Measurements from ENCODE around the gene AGAP3. TPM values are rescaled to one million over a fixed set of nuclear protein-coding genes. Genes with fewer than 3 reads are reported as not detected.
A peak's percentile ranks its signal among the peaks of the same experiment; 100 is the strongest.

The AGAP3 gene
- total and polyA plus RNA-seq, 2 experiments from 2014 or later = 10.3 to 43.3 TPM

GRCh38 chr7:151113344-151114150 lies 27.3 kb downstream of the AGAP3 start:
- Histone ChIP-seq H3K4me3 (no peak overlapping the region), H2AFZ (no peak overlapping the region), H3K4me2 (ENCODE audit: unreplicated experiment) (no peak overlapping the region), H3K27ac (peak overlapping the region; percentile 35), H3K36me3 (ENCODE audit: low read depth) (no peaks in the 10 kb centered on the region), H3K79me2 (ENCODE audit: insufficient read depth) (peaks cover 75% of the 10 kb centered on the region), H3K9ac (0 out of 2 replicates have a peak overlapping the region, but pooled peaks have one; percentile 7), H3K9me3 (ENCODE audit: low read depth) (no peaks in the 10 kb centered on the region), H3K9me2 (ENCODE audit: insufficient read depth) (no peaks in the 10 kb centered on the region), H3K27me3 (replicated peaks; ENCODE audit: insufficient read depth) (no peaks in the 10 kb centered on the region), H3K4me1 (ENCODE audit: insufficient read depth) (peaks cover 15% of the 10 kb centered on the region), H4K20me1 (ENCODE audit: insufficient read depth) (no peaks in the 10 kb centered on the region), H3F3A (ENCODE audit: insufficient read depth) (peaks cover 17% of the 10 kb centered on the region)
- TF ChIP-seq EZH2phosphoT487 (IDR thresholded peaks at IDR 0.05; ENCODE audit: insufficient read depth, low read depth) (no peak), EZH2 (IDR thresholded peaks at IDR 0.05; ENCODE audit: insufficient read depth, poor library complexity, severe bottlenecking) (no peak)
- 61 to 71% methylated on average over 11 to 13 of the region's 13 CpGs for WGBS, 2 experiments (ENCODE audit: low coverage in 1 of 2, low lambda C conversion rate in 2 of 2, missing lambda C conversion rate in 2 of 2)
- in situ Hi-C loops (cut with MboI) = no loop called here
- peak; percentile 51 for DNase-seq

GRCh38 chr7:151114151-151115090 lies 28.1 kb downstream of the AGAP3 start:
- Histone ChIP-seq H3K9me3 (ENCODE audit: low read depth) (no peaks in the 10 kb centered on the region), H3K27me3 (replicated peaks; ENCODE audit: insufficient read depth) (no peaks in the 10 kb centered on the region), H4K20me1 (ENCODE audit: insufficient read depth) (no peaks in the 10 kb centered on the region), H3K9me2 (ENCODE audit: insufficient read depth) (no peaks in the 10 kb centered on the region), H3K36me3 (ENCODE audit: low read depth) (no peaks in the 10 kb centered on the region; the same call in 1 of the 2 replicates), H2AFZ (no peak overlapping the region), H3K4me1 (ENCODE audit: insufficient read depth) (peaks cover 15% of the 10 kb centered on the region), H3F3A (ENCODE audit: insufficient read depth) (peaks cover 17% of the 10 kb centered on the region), H3K4me2 (ENCODE audit: unreplicated experiment) (no peak overlapping the region), H3K4me3 (no peak overlapping the region), H3K9ac (0 out of 2 replicates have a peak overlapping the region, but pooled peaks have one; percentile 7), H3K79me2 (ENCODE audit: insufficient read depth) (peaks cover 66% of the 10 kb centered on the region), H3K27ac (peak overlapping the region; percentile 35)
- peak; percentile 63 for DNase-seq
- TF ChIP-seq EZH2phosphoT487 (IDR thresholded peaks at IDR 0.05; ENCODE audit: insufficient read depth, low read depth) = no peak
- no peak for TF ChIP-seq EZH2 (IDR thresholded peaks at IDR 0.05; ENCODE audit: insufficient read depth, poor library complexity, severe bottlenecking)
- 45 to 53% methylated on average over 46 to 72 of the region's 101 CpGs for WGBS, 2 experiments (ENCODE audit: low coverage in 1 of 2, low lambda C conversion rate in 2 of 2, missing lambda C conversion rate in 2 of 2)
- in situ Hi-C loops (cut with MboI) = no loop called here

GRCh38 chr7:151115121-151115835 lies 29.0 kb downstream of the AGAP3 start:
- Histone ChIP-seq H3K79me2 (ENCODE audit: insufficient read depth) (peaks cover 58% of the 10 kb centered on the region), H2AFZ (no peak overlapping the region), H3K4me1 (ENCODE audit: insufficient read depth) (peaks cover 13% of the 10 kb centered on the region), H3K9ac (no peak overlapping the region), H3K36me3 (ENCODE audit: low read depth) (no peaks in the 10 kb centered on the region; the same call in 1 of the 2 replicates), H3K9me3 (ENCODE audit: low read depth) (no peaks in the 10 kb centered on the region), H3K4me2 (ENCODE audit: unreplicated experiment) (no peak overlapping the region), H3K9me2 (ENCODE audit: insufficient read depth) (no peaks in the 10 kb centered on the region), H3F3A (ENCODE audit: insufficient read depth) (peaks cover 13% of the 10 kb centered on the region), H3K27ac (no peak overlapping the region), H4K20me1 (ENCODE audit: insufficient read depth) (no peaks in the 10 kb centered on the region), H3K4me3 (no peak overlapping the region), H3K27me3 (replicated peaks; ENCODE audit: insufficient read depth) (no peaks in the 10 kb centered on the region)
- TF ChIP-seq EZH2phosphoT487 (IDR thresholded peaks at IDR 0.05; ENCODE audit: insufficient read depth, low read depth) (no peak), EZH2 (IDR thresholded peaks at IDR 0.05; ENCODE audit: insufficient read depth, poor library complexity, severe bottlenecking) (no peak)
- in situ Hi-C loops (cut with MboI) = no loop called here
- WGBS, 2 experiments (ENCODE audit: low coverage in 1 of 2, low lambda C conversion rate in 2 of 2, missing lambda C conversion rate in 2 of 2) = 17 to 35% methylated on average over 34 to 47 of the region's 114 CpGs
- DNase-seq = peak; percentile 70

All from GM23248 (cell line).